NOMO-1 treated with dmso at 0.1 percent for 144 hours (cell line): ENCODE data around the gene SH3RF2.
"Not testable (repeated sequence)": the region's sequence is repeated elsewhere in the genome, so short reads cannot be mapped to it uniquely, and the experiment has no call there.

ENCODE experiments used
- DNase-seq: peaks from one replicate; lab custom pipeline; 2025; ENCODE audit not compliant: unreplicated experiment; lab: John Stamatoyannopoulos, UW

The SH3RF2 gene

DNA sequence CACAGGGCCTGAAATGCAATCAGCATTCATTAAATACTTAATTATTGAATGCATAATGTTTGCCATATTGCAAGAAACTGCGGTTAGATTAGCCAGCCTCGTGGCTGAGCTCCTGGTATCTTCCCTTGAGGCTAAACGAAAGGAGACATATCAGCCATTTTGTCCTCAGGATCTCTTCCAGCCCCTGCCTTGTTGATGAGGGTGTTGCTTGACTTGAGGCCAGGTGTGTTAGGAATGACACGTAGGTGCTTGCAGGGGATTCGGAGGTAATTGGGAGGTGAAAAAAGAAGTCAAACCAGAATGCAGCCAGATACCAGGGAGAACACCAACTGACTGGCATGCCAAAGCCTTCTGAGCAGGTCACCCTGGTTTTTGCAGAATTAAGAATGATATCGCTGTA, 12.5 kb downstream of the SH3RF2 start:
- no peak for DNase-seq

DNA sequence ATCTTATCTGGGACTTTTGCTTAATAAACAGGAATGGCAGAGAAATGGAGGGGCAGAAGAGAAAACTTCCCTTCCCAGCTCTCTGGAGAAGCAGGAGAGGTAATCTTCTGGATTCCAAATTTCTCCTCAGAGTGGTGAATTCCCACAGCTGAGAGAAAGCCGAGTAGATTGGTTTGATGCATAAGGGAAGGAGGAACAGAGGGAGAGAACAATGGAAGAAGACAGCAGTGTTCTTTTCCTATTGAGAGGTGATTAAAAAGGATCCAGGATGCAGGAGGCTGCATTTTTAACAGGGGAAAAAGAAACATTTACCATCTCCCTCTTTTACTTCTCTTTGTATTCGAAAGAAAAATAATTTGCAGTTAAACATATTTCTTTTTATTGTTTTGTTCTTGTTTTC, 13.1 kb downstream of the SH3RF2 start:
- DNase-seq, result no peak

DNA sequence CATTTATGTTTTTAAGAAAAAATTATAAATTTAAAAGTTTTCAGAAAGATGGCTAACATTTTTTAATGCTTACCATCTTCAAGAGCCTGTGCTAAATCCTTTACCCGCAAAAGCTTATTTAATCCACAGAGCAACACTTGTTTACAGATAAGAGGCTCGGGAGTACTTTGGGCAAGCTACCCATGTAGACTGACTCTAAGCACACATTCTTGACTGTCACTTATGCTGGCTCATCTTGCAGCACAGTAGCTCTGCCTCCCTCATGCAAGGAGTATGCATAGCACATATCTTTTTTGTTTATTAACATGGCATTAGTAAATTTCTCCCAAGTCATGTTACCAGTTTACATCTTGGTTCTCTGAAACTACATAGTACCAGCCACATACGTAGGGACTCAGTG, 14.7 kb downstream of the SH3RF2 start:
- DNase-seq, result no peak

DNA sequence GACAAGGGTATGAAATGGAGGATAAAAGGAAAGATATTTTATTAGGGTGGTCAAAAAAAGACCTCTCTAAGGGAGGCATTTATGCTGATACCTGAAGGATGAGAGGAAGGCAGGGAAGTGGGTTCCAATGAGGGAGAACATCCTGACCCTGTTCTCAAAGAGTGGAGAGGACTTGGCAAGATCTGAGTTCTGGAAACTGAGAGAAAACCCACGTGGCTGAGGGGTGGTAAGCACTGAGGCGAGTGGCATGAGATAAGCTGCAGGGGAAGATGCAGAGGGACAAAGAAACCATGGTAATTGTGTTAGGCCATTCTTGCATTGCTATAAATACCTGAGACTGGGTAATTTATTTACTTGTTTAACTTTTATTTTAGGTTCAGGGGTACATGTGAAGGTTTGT, 16.8 kb downstream of the SH3RF2 start:
- DNase-seq, result no peak

GRCh38 chr5:145954140-145954539, 17.8 kb downstream of the SH3RF2 start:
- not testable (repeated sequence) for DNase-seq

DNA sequence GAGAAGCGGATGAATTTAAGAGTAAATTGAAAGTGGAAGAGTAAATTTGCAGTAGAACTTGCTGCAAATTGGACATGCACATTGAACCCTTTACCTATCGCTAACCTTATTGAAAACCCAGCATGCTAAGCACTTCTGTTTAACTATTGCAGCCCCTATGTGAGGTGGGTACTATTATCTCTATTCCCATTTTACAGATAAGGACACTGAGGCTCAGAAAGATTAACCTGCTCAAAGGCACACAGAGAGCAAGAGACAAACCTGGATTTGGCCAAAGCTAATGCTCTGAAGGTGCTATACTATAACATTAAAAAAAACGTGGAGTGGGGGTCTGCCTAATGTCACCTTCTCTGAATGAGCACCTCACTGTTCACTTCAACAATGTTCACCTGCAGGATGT, 21.0 kb downstream of the SH3RF2 start:
- no peak for DNase-seq

GRCh38 chr5:145958436-145958835, 22.1 kb downstream of the SH3RF2 start:
- DNase-seq, result no peak

GRCh38 chr5:145960166-145960565, 23.8 kb downstream of the SH3RF2 start:
- no peak for DNase-seq

DNA sequence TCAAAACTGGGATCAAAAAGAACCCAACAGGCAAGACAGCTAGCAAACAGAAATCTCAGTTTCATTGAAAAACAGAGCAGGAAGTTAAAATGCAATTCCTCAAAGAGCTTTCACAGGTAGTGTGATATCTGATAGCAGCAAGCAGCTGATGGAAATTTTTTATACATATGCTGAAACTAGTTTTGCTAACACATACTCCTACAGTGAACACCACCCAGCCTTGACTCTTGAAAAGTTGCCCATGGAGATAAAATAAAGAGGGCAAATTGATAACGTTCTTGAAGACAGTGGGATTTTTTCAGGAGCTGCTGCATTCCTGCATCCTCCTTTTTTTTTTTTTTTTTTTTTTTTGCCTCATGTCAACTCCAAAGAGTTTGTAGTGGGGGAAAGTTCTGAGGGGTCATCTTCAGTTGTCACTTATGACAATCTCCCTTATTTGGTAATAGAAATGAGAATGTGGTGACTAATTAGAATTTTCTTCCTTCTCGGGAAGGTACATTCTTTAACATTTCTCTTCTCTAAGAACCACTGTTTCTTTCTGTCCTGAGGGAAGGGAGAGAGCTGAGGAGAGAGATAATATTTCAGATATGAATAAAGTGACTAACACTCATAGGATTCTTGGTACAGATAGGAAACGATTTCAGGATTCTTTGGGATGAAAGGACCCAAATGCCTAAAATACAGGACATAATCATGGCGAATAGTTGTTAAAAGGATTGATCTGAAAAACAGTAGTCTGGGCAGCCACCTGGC, 24.6 kb downstream of the SH3RF2 start:
- no peak for DNase-seq

- no peak for DNase-seq
These were observed 25.6 kb downstream of the SH3RF2 start for GRCh38 chr5:145962001-145962400.

DNA sequence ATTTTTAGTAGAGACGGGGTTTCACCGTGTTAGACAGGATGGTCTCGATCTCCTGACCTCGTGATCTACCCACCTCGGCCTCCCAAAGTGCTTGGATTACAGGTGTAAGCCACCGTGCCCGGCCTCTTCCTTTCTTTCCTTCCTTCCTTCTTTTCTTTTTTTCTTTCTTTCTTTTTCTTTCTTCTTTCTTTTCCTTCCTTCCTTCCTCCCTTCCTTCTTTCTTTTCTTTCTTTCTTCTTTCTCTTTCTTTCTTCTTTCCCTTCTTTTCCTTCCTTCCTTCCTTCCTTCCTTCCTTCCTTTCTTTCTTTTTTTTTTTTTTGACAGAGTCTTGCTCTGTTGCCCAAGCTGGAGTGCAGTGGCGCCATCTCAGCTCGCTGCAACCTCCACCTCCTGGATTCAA, 27.6 kb downstream of the SH3RF2 start:
- DNase-seq, result not testable (repeated sequence)

GRCh38 chr5:145965804-145966203, 29.4 kb downstream of the SH3RF2 start:
- DNase-seq, result no peak

DNA sequence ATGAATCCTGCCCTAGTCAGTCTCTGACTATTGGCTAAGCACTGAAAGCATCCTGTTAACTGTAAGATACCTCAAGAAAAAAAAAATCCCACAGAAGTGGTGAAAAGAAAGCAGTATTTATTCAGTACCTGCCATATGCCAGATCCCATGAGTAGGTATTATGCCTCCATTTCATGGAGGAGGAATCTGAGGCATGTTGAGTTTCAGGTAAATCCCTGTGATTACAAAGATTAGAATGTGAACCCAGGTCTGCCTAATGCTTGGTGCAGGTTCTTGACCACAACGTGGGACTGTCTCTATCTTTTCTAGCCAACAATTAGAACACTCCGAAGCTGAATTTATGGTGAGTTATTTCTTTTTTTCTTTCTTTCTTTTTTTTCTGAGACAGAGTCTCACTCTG, 30.9 kb downstream of the SH3RF2 start:
- no peak for DNase-seq

DNA sequence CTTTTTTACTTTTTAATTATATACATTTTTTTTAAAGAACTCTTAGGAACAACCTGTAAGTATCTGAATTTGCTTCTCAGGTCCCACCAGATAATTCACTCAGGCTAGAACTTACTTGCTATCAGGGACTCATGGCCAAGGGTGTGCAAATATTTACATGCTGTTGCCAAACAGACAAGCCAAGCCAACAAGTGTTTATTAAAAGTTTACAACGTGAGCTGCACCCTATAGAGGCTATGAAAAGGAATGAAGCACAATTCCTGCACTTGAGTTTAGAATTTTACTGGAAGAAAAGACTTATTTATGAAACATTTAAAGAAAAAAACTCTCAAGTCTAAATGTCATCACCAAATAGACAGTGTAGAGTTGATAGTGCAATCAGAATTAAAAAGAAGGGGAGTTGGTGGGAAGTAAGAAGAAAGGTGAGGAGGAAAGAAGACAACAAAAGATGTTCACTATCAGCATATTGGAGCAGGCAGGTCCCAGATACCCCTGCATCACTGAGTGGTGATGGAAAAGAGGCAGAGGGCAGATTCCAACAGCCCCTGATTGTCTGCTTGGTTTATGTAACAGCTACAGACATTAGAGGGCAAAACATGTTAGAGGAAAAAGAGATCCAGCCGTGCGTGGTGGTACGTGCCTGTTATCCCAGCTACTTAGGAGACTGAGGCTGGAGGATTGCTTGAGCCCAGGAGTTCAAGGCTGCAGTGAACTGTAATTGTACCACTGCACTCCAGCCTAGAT, 32.8 kb downstream of the SH3RF2 start:
- no peak for DNase-seq

DNA sequence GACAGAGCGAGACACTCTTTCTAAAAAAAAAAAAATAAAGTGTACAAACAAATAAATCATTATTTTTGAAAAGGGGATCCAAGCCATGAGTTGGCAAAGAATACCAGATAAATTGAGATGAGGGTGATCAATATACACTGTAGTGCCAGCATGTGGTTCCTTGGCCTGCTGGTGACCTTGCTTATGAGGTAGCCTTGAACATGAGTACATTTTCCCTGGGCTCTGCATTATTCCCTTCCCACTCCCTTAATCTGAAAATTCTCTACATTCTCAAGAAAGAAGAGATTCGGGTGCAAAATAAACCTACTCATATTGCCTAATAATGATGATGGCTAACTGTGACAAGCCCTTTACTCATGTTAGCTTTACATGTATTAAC, 33.3 kb downstream of the SH3RF2 start:
- DNase-seq, result no peak

- no peak for DNase-seq
These were observed 34.7 kb downstream of the SH3RF2 start for GRCh38 chr5:145971108-145971507.

DNA sequence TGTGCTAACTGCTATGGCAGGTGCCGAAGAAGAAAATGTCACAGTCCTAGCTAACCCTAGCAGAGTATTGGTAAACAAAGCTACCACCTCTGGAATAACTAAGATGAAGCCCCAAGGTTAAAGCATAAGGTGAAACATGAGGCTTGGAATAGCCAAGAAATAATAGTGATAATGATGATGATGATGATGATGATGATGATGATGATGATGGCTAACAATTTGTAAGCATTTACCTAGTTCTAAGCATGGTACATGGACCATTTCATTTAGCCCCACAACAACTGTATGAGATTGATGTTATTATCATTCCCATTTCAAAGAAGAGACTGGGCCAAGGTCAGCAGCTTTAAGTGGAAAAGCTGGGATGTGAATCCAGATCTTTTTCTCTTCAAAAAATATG, 35.3 kb downstream of the SH3RF2 start:
- no peak for DNase-seq

DNA sequence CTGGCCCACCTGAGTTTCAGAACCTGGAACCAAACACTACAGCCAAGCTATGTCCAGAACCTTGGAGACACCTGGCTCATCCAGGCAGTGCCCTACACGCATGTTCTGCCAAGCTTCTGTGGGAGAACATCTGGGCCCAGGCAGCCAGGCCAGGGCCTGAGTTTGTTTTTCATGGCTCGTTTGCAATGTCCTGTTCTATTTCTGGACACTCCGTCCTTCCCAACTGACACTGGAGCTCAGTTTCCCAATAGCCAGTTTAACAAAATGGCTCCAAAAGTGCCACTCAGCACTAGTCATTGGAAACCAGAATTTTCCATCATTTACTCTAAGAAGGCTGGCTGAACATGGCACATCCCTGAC, 38.6 kb downstream of the SH3RF2 start:
- DNase-seq, result no peak

DNA sequence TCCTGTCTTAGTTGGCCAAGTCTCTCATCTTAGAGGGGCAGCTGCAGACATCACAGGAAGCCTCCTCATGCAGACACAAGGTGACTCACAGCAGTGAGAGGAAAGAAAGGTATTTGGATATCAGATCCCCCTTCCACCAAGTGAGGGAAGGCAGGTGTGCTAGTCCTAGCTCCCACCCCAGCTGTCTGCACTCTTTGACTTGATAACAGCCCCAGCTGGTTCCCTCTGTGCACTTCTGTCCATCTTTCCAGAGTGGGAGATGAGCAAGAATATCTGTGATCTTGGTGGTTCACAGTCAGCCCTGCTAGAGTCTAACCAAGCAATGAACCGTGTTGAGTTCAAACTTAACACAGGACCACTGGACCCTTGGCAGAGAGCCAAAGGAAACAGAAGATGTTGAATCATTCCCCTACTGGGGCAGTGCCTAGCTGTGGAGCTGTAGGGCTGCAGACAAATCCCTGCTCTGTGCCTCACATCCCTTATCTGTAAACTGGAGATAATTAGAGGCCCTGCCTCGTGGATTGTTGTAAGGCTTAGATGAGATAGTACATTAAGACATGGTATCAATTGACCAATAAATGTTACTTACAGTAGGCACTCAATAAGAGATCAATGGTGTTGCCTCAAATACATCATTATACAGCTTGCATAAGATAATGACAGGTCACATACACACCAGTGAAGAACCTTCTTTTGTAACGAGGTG, 39.1 kb downstream of the SH3RF2 start:
- no peak for DNase-seq

- peak; percentile 9 for DNase-seq
These were observed 40.2 kb downstream of the SH3RF2 start for GRCh38 chr5:145976431-145977155.

DNA sequence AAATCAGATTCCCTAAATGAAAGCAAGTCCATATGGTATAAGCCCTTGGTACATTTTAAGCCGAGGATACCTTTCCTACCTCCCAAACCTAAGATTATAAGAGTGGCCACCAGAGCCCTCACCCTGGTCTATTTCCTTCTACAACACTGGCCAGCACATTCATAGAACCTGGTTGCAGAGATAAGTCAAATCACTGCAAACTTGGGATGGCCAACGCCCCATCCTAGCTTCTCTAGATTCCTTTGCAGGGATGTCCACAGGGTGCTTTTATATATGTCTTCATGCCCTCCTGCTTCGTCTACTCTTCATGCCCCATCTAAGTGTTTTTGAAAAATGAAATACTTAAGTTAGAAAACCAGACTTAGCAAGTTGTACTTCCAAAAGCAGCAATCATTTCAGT, 41.8 kb downstream of the SH3RF2 start:
- DNase-seq, result no peak

GRCh38 chr5:145978708-145979107, 42.3 kb downstream of the SH3RF2 start:
- no peak for DNase-seq
